COLO668 (cell line): Measurements from ENCODE around the gene MRTFB.

Source experiments
- DNase-seq: peaks from one replicate; lab custom pipeline; 2025; ENCODE audit not compliant: unreplicated experiment; lab: John Stamatoyannopoulos, UW

The MRTFB gene

DNA sequence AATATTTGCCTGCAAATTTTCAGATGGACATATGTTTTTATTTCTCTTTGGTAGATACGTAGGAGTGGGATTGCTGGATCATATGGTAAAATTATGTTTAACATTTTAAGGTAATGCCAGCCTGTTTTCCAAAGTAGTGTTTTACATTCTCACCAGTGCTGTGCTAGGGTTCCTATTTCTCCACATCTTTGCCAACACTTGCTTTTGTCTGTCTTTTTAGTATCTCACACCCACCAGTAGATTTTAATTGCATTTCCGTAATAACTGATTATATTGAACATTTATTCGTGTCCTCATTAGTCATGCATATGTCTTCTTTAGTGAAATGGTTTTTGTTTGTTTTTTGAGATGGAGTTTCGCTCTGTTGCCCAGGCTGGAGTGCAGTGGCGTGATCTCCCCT lies 58.4 kb downstream of the MRTFB start:
- DNase-seq = no peak

DNA sequence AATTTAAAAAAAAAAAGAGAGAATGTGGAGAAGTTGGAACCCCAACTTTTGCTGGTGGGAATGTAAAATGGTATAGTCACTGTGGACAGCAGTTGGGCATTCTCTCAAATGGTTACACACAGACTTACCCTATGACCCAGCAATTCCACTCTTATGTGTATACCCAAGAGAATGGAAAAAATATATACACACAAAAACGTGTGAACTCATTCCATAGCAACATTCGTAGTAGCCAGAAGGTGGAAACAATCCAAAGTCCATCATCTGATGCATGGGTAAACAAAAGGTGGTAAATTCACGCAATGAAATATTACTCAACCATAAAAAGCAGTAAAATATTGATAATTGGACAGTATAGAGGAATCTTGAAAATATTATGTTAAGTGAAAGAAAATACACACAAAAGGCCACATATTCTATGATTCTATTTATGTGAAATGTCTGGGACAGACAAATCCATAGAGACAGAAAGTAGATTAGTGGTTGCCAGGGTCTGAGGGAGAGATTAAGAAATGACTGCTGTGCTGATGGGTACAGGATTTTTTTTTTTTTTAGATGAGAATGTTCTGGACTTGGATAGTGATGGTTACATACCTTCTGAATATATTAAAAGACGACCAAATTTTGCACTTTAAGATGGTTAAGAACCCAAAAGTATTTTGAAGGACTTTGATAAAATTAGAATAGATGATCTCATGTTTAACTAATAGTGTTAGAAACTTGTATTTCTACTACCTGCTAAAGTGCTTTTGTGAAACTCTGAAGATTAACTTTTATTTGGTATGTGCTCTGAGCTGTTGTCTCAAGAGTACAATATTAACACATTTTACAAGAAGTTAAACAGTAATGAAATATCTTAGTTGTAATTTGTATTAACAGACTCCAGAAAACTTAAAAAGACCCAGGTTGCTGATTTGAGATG lies 60.9 kb downstream of the MRTFB start:
- DNase-seq = no peak

DNA sequence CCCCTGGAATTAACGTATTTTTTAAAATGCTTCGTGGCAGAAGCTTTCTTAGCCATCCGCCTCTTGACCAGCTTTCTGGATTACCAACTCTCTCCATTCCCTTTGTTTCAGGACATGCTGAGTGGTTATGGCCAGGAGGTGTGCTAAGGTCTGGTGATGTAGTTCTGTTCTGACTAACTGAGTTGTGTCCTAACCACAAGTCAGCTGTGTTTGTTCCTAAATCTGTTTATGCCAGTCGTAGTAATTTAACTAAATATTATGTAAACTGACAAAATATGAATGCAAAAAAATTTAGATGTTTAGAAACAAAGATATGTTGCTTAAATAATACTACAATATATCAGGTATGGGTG lies 61.6 kb downstream of the MRTFB start:
- no peak for DNase-seq

- no peak for DNase-seq
These were observed 62.8 kb downstream of the MRTFB start for GRCh38 chr16:14133907-14134306.

- no peak for DNase-seq
These were observed 64.6 kb downstream of the MRTFB start for GRCh38 chr16:14135704-14136103.

DNA sequence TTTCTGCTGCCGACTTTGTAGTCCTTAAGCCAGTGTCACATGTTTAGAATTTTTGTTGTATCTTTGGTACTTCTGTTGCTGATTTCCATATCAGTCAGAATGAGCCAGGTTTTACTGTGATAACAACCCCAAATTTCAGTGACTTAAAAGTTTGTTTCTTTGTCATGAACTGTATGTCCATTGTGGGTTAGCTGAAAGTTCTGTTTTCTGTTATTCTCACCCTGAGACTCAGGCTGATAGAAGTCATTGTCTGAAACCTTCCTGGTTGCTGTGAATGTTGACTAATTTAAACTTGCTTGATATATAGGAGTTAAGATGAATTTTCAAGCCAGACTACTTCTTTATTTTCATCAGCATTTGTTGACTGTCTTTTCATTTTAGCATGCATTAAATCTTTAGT lies 68.8 kb downstream of the MRTFB start:
- DNase-seq = no peak

DNA sequence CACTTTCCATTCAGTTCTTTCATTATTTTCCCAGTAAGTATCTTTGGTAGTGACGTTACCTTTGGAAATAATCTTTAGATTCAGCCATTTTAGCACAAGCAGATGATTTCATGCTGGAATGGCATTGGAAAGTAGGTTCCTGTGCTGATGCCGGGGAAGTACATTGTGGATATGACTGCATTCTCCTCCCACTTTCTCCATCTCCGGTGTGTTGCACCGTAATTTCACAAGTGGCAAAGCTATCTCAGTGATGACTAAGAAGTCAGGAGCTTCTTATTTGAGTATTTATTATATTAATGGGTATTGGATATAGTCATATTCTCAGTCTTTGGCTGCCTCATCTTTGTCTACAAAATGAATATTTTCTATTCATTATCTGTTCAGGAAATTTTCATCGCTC lies 69.8 kb downstream of the MRTFB start:
- DNase-seq = no peak

DNA sequence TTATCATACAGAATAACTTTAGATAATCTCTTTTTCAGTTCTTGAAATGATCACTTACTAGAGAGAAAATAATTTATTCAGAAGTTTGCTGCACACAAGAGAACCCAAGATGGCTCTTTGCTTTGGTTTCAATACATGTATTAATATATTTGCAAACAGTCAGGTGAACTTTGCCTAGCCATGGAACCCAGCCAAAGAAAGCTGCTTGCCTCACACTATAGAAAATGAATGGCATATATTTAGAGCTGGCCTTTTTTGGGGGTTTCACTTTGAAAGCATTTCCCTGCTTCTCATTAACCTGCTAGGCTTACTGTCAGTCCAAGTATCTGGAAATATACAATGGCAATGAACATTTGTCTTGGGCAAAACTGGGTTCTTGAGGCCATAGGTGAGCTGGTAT lies 75.3 kb downstream of the MRTFB start:
- DNase-seq = no peak

DNA sequence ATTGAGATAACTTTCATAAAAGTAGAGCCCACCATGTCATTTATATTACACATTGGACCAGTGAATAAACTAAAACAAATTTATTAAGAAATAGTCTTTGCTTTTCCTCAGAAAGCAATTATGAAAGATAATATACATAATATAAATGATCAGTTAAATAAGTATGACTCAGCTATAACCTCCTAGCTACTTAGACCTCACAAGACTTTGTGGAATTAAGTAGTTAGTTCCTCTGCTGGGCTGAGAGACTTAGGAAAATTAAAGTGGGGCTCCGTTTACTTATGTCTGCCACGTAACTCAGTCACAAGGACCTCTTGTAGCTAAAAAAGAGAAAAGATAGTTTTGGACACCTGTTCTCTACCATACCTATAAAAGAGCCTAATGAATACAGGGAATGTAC lies 76.9 kb downstream of the MRTFB start:
- no peak for DNase-seq

- no peak for DNase-seq
These were observed 77.5 kb downstream of the MRTFB start for GRCh38 chr16:14148569-14148968.

GRCh38 chr16:14150796-14151195 lies 79.7 kb downstream of the MRTFB start:
- DNase-seq = no peak

DNA sequence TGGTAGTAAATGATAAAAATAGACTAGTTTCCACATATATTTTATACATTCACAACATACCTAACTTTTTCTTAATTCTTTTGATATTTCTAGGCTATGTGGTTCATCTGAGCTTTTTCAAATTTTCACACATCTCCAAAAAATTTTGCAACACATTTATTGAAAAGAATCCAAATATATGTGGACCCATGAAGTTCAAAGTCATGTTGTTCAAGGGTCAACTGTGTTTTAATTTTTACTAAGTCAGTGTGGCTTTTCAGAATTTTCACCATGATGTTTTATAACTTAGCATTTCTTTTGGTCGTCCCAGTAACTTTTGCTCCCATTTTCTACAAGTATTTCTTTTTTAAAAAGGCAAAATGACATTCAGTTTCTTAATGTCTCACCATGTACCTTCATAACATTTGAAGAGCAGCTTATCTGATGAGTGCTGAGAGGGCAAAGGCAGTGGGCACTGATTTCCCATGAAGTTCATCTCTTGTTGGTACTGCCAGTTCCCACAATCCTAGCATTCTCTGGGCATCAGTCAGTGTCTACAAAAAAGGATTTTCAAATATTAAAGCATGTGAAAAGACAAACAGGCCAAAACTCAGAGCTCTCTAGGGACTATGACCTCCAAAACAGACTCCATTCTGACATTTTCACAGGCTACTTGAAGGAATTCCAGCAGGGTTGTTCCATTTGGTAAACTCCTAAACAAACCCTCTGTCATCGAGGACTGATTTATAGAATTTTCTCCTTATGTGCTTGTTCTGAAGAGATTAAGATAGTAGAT lies 80.3 kb downstream of the MRTFB start:
- DNase-seq = no peak

GRCh38 chr16:14155572-14156190 lies 84.6 kb downstream of the MRTFB start:
- DNase-seq = no peak

DNA sequence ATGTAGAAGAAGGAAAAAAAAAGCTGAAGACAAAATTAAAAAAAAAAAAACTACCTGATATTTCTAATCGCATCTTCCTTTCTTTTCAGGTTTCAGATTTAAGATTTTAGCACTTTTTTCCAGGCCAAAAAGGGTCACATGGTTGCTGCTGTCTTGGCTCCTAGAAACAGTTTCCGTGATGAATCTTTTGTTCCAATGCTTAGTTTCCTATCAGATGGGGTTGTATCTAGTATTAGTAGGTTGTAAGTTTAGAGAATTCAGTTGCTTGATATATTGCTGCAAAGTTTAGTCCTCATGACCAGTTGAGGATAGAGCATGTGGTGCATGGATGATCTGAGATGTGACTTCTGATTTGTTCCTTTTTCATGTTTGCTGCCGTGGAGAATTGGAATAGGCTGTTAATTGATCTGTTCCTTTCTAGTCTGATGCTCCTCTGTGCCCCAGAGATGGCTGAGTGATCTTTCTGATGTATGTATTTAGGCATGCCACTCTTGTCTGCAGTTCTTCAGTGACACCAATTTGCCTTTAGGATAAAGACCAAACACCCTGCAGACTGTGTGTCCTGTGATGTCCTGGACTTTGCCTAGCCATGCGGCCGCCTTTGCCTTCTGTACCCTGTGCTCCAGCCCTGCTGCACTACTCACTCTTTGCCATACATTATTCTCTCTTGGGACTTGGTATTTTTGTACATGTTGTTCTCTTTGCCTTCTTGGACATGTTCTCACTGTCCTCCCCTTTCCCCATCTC lies 94.0 kb downstream of the MRTFB start:
- no peak for DNase-seq

DNA sequence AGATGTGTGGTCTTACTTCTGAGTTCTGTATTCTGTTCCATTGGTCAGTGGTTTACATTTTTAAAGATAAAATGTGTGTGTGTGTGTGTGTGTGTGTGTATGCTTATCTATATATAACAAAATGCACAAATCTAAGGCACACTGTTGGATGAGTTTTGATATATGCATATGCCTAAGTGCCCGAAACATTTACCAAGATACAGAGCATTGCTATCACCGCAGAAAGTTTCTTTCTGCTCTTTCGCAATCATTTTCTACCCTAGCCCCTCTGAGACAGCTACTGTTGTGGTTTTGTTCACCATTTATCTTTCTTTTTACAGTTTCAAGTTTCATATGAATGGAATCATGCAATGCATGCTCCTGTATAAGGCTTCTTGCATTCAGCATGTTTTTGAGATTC lies 97.0 kb downstream of the MRTFB start:
- no peak for DNase-seq

GRCh38 chr16:14172200-14172809 lies 101.2 kb downstream of the MRTFB start:
- no peak for DNase-seq

DNA sequence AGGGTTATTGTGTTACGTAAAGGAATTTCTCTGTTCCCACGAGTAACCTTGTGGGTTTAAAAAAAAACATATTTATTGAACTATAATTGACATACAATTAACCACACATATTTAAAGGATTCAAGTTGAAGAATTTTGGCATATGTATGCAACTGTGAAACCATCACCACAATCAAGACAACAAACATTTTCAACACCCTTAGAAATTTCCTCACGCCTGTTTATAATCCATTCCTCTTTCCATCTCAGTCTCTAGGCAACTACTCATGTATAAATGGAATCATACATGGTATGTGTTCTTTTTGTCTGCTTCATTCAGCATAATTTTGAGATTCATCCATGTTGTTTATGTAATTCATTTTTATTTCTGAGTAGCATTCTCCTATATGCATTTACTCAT lies 104.0 kb downstream of the MRTFB start:
- no peak for DNase-seq

GRCh38 chr16:14177704-14178103 lies 106.6 kb downstream of the MRTFB start:
- DNase-seq = no peak

- no peak for DNase-seq
These were observed 108.0 kb downstream of the MRTFB start for GRCh38 chr16:14179116-14179515.

DNA sequence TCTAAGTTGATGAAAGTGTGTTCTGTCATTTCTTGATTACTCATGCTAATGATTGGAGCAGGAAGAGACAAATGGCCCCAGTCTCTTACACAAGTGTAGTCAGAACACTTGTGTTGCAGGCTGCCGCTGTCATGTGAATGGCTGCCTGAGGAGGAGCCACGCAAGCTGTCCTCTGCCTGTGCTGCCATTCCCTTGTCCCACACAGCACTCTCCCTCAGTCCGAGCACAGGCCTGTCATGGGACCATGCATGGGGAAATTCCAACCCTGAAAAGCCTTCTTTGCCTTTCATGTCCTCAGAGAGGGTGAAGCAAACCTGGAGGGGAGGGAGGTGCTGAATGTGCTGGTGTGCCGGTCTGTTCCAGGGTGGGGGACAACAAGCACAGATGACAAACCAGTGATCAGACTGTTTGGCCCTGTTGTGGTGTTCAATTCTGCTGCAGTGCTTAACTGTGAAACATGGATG lies 109.4 kb downstream of the MRTFB start:
- DNase-seq = no peak
